Stimulated activated CD4-positive, alpha-beta T cell treated with anti-CD3 and anti-CD28 coated beads, Interleukin-15, amount 100 ng/mL, for 1 hour (primary cell): ENCODE data around the gene LAD1.

Source experiments
- DNase-seq, 2 donors: peaks; one replicate each; pipeline ENCODE4 v3.0.0-alpha.2; 2020; ENCODE audit warnings: low read depth in 1 of 2, low spot score in 1 of 2

Gene LAD1

DNA sequence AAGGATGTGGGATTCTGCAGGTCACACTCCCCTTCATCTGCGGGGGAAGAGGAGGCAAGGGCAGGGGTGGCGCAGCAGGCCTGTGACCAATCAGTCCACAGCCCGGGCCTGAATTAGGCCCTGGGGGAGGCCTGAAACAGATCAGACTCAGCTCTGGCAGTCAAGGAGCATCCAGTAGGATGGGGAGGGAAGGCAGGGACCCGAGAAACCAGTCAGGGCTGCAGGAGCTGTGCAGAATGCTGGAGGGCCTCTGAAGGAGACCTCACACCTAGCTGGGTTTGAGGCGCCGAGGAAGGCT is 34.4 kb downstream of the LAD1 start:
- DNase-seq = no peak

DNA sequence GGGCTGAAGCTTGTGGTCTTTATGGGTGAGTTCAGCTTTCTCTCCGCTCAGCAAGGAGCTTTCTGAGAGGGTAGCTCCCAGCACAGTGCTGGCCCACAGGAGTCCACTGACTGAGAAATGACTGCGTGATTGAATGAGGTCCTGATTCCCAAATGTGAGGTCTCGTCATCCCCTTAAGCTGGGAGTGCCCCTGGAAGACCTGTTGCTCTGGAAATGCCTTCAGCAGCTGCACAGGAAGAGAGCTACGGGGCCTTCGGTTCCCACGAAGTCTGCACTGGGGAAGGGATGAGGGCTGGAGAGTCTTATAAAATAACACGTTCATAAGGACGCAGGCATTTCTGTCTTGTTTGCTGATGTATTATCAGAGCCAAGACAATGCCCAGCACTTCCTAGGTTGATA is 35.7 kb downstream of the LAD1 start:
- DNase-seq = no peak

DNA sequence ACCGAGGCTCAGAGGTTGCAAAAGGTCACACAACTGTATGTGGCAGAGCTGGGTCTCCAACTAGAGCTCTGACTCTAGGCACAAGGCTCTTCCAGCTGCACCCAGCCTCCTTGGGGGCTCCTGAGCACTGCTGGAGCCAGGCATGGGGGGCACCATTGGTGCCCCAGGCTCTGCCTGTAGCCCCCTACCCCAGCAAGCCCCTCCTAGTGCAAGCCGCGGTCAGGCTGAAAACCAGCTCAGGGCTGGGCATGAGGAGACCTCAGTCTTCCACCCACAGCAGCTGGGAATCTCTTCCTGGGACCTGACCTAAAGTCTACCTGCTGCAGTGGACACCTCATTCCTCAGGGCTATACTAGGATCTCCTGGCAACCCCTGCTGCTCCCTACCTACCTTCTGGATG is 36.2 kb downstream of the LAD1 start:
- no peak for DNase-seq

DNA sequence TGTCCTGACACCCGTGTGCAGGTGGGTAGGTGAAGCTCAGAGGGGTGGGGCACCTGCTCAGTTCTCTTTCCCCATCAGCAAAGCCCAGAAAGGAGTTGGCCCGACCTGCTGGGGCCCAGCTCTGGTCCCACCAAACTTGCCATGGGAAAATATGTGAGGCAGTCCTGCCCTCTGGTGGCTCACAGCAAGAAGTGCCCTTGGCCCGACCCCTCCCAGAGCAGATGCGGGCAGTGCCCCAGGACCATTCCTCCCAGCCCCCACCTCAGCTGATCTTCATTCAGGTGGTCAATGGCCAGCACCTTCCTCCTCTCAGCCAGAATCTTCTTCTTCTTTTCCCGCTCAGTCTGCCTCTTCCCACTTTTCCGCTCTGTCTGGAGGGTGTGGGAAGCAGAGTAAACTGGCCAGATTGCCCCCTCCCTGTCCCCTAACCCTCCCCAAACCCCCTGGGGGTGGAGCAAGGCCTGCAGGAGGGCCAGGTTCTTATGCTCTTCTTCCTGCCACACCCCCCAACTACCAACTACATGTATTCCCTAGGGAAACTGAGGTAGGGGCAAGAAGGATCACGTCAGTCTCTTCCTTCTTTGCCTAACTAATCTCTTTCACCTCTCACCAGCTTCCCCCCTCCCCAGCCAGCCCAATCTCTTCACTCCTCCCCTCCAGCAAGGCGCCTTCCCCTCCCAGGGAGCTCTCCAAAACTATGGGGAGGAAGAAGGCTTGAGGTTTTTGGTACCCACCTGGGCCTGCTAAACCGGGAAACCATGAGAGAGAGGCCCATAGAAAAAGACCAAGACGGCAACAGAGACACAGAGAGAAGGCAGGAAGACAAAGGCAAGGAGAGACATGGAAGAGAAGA is 37.2 kb downstream of the LAD1 start:
- no peak for DNase-seq

DNA sequence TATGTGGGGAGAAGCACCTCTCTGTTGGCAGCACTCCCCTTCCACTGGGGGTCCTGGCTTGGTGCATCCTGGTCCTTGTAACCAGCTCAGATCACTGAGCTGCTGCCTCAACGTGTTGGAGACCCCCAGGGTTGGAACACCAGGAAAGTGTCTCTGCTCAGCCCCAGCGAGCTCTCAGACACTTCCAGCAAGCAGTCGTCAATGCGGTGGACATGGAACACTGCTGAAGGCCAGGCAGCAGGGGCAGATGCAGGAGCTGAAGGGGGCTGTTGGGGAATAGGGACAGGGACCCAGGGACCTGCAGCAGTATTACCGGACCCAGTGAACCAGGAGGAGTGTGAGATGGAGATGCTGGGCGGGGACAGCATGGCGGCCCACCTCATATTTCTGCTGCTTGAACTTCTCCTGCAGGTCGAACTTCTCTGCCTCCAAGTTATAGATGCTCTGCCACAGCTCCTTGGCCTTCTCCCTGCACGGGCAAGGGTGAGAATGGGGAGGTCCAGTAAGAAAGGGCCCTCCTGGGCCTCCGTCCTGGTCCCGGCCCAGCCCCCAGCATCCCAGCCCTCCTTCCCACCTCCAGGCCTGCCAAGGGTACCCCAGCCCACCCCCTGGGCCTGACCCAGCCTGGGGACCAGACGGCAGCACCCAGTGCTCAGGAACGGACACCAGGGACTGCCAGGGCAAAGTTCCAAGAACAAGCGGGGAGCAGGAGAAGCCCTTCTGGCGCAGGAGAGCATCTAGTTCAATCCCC is 38.0 kb downstream of the LAD1 start:
- DNase-seq = no peak

DNA sequence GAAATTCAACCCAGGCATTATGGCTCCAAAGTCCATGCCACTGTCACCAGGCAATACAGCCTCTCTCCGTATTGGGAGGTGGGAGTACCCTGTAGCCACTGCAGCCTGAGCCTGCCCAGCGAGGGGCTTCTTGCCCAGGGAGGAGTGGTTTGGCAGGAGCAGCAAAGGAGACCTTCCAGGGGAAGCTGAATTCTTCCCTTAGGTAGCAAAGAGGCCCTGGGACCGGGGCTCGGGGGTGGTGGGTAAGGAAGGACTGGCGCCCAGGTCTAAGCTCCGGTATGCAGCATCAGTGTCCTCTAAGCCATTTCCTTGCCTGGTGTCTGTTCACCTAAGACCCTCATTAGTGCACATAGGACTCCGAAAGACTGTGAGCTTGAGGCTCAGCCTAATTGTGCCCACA is 38.6 kb downstream of the LAD1 start:
- no peak for DNase-seq

DNA sequence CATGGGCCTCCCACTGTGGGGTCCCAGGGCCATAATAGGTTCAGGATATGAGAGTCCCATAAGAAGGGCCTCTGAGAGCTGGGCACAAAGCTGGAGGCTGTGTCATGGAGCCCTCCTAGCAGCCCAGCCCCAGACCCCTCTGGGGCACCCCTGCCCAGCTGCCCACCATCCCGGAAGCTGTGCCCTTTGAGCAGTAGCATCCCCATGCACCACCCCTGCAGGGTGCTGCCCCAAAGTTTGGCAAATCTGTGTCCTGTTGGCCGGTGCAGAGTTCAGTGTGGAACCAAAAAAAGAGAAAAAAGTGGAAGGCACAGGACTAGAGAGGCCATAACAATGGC is 39.3 kb downstream of the LAD1 start:
- no peak for DNase-seq

DNA sequence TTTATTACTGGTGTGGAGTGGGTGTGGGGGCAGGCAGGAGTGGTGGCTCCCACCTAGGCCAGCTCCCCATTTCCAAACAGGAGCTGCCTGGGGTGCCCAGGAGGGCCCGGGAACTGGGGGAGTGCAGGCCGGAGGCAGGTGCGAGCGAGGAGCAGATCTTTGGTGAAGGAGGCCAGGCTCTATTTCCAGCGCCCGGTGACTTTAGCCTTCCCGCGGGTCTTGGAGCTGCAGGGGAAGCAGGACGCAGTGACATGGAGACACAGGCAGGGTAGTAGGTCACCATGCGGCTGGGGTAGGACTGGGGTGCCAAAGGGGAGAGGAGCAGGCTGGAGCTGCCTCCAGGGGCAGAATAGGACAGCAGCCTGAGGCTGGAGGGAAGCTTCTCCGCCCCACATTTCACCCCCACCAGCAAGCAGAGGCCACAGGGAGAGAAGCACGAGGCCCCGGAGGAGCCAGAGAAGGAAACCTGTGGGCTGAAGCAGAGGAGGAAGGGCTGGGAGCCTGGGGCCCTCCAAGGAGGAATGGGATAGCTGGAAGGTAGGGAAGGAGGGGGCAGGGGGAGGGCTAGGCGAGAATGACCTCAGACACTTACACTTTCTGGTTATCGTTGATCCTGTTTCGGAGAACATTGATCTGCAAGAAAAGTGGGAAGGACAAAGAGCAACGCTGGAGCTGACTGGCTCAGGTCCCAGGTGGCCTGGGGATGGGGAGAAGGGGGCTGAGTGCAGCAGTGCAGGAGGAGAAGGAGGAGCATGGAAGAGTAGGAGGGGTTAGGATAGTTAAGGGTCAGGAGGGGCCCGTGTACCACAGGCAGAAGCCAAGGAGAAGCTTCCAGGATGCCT is 39.9 kb downstream of the LAD1 start:
- no peak for DNase-seq

DNA sequence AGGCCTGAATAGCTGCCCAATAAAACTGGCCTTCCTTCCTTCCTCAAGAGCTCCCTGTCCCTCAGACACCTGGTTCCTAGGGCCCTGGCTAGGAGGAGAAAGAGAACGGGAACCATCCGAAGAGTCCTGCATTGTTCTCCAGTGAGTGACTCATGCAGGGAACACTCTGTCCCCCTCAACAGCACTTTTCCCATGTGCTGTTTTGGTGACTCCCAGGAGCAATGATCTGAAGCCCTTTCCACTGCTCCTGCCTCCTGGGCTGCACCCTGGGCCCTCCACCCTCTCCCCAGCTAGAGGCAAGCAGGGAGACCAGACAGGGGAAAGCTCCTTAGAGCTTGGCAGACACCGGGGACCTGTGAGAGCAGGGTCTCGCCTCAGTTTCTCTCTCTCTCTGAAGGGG is 40.5 kb downstream of the LAD1 start:
- DNase-seq = no peak

DNA sequence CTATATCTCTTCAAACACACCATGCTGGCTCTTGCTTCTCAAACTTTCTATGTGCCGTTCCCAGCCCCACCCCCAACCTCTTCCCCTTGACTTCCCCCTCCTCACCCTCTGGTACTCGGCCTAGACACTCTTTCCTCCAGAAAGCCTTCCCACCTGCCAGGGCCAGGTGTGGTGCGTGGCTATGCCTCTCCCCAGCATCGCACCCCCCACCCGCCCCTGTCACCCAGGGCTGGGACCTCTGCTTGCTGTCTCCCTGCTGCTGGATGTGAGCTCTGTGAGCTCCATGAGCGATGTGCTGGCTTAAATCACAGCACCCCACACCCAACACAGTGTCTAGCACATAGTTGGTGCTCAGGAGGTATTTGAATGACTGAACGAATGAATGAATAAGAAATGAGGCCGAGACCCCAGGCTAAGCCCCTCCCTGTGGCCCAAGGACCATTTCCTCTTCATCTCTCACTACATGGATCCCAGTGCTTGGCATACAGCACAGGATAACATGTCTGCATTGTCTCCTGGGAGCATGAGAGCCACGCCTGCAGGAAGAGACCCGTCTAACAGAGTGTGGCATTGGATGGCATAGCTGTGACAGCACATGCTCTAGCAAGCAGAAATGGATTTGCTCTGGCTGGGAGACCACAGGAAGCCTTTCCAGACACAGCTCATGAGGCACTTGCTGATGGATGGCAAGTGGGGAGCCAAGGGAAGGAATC is 41.3 kb downstream of the LAD1 start:
- DNase-seq = no peak

DNA sequence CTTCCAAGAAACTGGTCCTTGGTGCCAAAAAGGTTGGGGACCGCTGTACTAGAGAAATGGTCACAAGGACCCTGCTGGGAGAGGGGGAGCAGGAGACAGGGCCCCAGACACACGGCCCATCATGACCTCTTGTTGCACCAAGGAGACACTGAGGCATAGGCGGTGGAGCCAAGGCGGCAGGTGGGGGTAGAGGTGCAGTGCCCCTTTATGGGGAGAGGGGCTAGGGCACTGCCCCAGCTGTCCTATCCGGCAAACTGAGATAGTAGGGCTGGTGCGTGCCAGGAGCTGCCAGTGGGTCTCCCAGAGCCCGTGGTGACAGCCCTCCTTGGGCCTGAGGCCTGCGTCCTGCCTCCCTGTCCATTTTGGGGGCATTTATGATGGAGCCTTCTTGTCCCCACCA is 41.9 kb downstream of the LAD1 start:
- DNase-seq = no peak

DNA sequence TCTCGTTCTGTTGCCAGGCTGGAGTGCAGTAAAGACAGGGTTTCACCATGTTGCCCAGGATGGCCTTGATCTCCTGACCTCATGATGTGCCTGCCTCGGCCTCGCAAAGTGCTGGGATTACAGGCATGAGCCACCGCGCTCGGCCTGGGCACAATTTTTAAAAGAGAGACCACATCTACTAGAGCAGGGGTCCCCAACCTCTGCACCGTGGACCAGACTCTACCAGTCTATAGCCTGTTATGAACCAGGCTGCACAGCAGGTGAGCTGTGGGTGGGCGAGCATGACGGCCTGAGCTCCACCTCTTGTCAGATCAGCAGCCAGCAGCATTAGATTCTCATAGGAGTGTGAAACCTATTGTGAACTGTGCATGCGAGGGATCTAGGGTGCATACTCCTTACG is 42.4 kb downstream of the LAD1 start:
- DNase-seq = no peak

DNA sequence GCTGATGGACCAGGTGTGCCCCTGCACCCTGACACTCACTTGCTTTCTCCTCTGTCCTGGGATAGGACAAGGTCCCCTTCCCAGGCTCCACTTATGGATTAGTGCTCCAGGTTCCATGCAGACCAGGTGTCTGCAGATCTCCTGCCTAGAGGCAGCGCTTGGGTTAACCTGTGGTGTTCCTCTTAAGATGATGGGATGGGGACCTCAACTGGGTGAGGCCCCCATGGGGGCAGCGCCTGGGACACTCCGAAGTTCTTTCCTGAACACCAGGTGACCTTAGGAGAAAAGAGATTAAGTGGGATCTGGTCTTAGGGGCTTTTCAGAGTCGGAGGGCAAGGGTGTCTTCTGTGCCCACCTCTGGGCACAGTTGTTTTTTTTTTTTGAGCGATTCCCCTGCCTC is 42.9 kb downstream of the LAD1 start:
- DNase-seq = no peak

DNA sequence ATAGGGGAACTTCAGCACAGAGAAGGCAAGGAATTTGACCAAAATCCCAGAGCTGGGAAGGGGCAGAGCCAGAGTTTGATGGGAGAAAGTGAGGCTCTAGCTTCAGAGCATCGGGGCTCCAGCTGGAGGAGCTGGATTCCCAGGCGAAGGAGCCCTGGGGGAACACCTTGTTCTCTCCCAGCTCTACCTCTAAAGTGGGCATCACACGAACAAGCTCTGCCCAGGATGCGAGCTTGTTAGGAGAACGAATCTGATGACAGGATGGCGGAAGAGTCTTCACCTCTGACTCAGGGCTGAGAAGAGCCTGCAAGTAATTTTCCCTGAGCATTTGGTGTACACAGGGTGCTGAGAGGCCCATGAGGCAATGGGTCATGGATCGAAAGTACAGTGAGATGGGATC is 43.7 kb downstream of the LAD1 start:
- no peak for DNase-seq

DNA sequence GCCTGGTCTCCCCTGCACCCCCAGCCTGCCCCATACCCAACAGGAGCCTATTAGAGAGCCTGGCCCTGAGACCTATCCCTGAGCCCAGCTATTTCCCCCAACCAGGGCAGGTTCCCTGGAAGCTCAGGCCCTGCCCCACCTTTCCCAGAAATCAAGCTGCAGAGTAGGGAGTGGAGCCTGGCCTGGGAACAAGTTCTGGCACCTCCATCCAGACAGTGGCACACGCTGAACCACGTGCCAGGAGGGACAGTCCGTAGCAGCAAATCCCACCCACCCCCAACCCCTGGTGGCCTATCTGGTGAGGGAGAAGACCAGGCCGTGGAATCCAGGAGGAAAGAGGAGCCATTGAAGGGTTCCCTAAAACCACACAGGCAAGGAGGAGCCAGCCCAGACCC is 44.2 kb downstream of the LAD1 start:
- no peak for DNase-seq

DNA sequence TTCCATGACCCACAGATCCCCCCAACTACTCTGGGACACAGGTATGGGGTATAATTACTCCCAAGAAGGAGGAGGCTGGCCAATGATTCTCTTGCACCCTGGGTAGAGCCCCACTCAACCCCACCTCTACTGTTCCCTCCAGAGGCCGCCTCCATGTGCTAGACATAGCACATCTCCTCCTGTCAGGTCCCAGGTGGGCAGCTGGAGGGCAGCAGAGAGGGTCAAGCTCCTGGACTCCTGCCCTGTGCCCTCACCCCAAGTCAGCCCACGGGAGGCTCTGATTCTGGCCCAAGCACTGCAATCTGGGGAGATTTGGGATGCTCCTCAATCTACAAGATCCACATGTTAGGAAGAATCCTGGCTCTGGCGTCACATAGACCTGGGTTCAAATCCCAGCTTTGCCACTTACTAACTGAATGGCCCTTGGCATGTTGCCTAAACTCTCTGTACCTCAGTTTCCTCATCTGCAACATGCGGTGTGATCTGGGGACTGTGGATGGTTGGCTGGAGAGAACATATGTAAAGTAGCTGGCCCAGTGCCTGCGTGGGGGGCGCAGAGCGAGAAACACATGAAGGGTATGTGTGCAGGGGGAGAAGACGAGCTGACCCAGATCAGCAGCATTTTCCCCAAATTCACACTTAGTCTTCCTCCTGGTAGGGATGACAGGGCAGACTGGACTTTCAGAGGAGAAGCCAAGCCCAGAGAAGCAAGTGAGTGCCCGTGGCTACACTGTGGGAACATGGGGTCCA is 44.8 kb downstream of the LAD1 start:
- no peak for DNase-seq

DNA sequence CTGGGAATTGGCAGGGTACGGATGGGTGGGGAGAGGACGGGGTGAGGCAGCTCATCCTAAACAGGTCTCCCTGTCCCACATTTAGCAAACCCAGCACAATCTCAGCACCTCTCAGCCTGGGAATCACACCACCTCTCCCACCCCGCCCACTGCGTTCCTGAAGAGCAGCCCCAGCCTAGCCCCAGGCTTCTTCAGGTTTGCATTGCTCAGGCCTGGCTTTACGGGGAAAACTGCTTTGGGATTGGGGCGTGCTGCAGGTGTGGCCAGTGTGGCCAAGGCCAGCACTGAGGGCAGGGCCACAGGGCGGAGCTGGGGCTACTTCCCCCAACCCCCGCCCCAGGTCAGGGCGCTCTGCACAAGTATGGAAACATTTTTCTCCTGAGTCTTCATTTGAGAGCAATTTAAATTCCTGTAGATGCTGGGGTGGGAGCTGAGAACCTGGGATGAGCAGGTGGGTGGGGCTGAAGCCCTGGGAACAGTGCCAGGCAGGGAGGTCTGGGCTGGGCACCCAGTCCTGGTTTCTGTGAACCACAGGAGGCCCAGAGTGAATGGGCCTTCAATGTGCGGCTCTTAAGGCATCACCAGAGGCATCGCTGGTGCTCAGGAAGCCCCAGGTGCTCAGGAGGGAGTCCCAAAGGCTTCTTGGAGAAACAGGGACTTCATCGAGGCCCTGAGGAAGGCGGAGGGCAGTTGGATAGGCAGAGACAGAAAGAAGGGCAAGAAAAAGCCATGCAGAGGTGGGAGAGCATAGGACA is 45.8 kb downstream of the LAD1 start:
- DNase-seq = no peak

DNA sequence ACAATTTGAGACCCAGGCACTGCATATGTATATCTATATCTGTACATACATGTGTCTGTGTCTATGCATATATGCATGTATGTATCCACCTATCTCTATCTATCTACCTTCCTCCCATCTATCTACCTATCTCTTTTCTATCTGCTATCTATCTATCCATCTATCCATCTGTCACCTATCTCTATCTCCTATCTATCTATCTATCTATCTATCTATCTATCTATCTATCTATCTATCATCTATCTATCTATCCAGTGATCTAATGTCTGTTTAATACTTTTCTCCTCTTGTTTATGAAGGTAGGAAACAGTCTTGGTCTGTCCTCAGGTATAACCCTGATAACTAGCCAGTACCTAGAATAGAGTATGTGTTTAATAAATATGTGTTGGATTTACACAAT is 47.5 kb downstream of the LAD1 start:
- DNase-seq = no peak

DNA sequence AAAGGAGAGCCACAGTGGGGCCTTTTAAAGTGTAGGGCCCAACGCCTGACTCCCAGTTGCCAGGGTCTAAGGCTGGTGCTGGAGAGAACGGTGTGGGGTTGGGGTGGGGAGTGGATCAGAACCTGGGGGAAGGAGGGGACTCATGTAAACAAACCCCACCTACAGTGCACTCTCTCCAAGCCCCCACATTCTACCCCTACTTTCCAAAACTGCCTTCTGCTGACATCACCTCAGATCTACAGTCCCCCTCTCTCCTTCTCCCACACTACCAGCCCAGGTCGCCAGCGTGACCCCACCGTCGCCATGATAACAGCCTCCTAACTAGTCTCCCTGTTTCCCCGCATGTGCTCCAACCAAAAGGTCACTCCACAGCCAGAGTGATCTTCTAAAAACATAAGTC is 48.2 kb downstream of the LAD1 start:
- DNase-seq = no peak

DNA sequence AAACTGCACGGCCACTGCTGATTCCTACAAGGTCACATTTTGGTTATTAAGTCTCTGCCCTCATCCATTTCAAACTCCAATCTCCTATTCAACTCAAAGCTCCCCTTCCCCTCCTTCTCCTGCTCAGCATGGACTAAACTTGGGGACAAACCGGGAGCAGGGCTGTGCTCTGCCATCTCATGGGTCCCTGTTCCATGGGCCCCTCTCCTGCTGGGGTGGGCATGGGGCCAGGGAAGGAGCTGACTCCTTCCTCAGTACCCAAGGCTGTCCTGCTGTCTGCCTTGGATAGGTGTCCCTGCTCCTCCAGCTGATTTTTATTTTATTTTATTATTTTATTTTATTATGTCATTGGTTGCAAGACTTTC is 48.8 kb downstream of the LAD1 start:
- DNase-seq = no peak
